ENCODE data around the gene DHRS7B.

DNA sequence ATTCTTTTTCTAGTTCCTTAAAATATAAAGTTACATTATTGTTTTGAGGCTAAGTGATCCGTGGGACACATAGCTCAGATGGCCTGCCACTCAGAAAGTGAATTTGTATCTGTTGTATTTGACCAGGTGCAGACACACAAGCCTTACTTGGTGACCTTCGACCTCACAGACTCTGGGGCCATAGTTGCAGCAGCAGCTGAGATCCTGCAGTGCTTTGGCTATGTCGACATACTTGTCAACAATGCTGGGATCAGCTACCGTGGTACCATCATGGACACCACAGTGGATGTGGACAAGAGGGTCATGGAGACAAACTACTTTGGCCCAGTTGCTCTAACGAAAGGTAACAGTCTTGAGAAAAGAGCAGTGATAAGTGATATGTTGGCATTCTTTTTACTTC, 56.7 kb downstream of the DHRS7B start:
- TF ChIP-seq POLR2AphosphoS5 (IDR thresholded peaks at IDR 0.05), result no peak
- TF ChIP-seq, protein P1, sequence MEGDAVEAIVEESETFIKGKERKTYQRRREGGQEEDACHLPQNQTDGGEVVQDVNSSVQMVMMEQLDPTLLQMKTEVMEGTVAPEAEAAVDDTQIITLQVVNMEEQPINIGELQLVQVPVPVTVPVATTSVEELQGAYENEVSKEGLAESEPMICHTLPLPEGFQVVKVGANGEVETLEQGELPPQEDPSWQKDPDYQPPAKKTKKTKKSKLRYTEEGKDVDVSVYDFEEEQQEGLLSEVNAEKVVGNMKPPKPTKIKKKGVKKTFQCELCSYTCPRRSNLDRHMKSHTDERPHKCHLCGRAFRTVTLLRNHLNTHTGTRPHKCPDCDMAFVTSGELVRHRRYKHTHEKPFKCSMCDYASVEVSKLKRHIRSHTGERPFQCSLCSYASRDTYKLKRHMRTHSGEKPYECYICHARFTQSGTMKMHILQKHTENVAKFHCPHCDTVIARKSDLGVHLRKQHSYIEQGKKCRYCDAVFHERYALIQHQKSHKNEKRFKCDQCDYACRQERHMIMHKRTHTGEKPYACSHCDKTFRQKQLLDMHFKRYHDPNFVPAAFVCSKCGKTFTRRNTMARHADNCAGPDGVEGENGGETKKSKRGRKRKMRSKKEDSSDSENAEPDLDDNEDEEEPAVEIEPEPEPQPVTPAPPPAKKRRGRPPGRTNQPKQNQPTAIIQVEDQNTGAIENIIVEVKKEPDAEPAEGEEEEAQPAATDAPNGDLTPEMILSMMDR (IDR thresholded peaks at IDR 0.05), result no peak
- TF ChIP-seq POLR2A (IDR thresholded peaks at IDR 0.05), result no peak

Measured in transverse colon (tissue), 4 donors.